ENCODE data around the gene ATP8A2.

DNA sequence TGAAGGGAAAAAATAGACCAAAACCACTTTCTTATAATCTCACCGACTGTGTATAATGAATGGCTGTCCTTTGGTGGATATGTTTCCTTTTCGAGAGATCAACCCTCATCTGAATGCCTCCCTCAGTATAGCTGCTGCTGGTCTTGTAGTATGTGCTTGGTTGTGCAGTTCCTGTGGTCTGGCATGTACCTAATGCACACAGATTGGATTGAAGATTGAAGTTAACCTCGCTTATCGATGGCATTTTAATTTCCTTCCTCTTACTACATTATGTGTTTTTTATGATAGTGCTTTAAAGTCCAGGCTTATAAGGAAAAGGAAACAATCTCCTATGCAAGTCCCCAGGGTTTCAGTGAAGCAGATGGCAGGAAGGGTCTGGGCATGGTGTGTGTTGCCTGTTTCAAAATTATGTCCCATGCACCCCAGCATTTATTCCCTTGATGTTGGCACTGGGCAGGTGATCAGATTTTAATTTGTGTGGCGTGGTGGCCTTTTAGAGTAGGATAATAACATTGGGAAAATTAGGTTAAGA lies 346.0 kb downstream of the ATP8A2 start:
- TF ChIP-seq POLR2AphosphoS5 (IDR thresholded peaks at IDR 0.05), result no peak
- TF ChIP-seq, protein P1, sequence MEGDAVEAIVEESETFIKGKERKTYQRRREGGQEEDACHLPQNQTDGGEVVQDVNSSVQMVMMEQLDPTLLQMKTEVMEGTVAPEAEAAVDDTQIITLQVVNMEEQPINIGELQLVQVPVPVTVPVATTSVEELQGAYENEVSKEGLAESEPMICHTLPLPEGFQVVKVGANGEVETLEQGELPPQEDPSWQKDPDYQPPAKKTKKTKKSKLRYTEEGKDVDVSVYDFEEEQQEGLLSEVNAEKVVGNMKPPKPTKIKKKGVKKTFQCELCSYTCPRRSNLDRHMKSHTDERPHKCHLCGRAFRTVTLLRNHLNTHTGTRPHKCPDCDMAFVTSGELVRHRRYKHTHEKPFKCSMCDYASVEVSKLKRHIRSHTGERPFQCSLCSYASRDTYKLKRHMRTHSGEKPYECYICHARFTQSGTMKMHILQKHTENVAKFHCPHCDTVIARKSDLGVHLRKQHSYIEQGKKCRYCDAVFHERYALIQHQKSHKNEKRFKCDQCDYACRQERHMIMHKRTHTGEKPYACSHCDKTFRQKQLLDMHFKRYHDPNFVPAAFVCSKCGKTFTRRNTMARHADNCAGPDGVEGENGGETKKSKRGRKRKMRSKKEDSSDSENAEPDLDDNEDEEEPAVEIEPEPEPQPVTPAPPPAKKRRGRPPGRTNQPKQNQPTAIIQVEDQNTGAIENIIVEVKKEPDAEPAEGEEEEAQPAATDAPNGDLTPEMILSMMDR (IDR thresholded peaks at IDR 0.05), result no peak
- TF ChIP-seq POLR2A (IDR thresholded peaks at IDR 0.05), result no peak
